GM13976 (cell line): ENCODE measurements around the gene APBB1.

Experiments
- DNase-seq: peaks from one replicate; pipeline ENCODE4 v3.0.0; 2012; ENCODE audit warnings: low spot score
- CTCF ChIP-seq: IDR thresholded peaks from 2 replicates; pipeline ENCODE4 v1.5.1; 2012; ENCODE audit warnings: borderline replicate concordance, mild to moderate bottlenecking; ENCODE audit not compliant: insufficient read depth; ENCODE audit errors: extremely low read depth, missing control alignments, control extremely low read depth
- in situ Hi-C: fragments of 300-500 bp; cut with MboI; formaldehyde crosslinking; loops from one replicate; pipeline ENCODE4 v1.12.0; 2022; ENCODE audit warnings: low sequenced_read_pairs, mixed read lengths, inconsistent platforms; ENCODE audit not compliant: unreplicated experiment

The APBB1 gene

GRCh38 chr11:6419009-6419631 lies at the start of gene APBB1:
Gene APBB1 (minus strand): TSS chr11:6419094. CDS start chr11:6411347, 7,747 bp downstream.
- peak; percentile 86 for DNase-seq
- peak; percentile 4 for TF ChIP-seq CTCF
- in situ Hi-C loops, result no loop called here

- no peak for TF ChIP-seq CTCF
- no peak for DNase-seq
- in situ Hi-C loops, result no loop called here
Measured at GRCh38 chr11:6459099-6459450, 40.2 kb upstream of the APBB1 start.

- no peak for DNase-seq
Measured at GRCh38 chr11:6458352-6459098, 39.6 kb upstream of the APBB1 start.

GRCh38 chr11:6457581-6458320 lies 38.9 kb upstream of the APBB1 start:
- no peak for DNase-seq
- in situ Hi-C loops, result no loop called here
- no peak for TF ChIP-seq CTCF

More at GRCh38 chr11:6458352-6459098, 39.6 kb upstream of the APBB1 start:
- no peak for TF ChIP-seq CTCF
- in situ Hi-C loops, result no loop called here

GRCh38 chr11:6456361-6457073 lies 37.6 kb upstream of the APBB1 start:
- in situ Hi-C loops, result no loop called here
- DNase-seq, result no peak
- no peak for TF ChIP-seq CTCF

- in situ Hi-C loops, result no loop called here
Measured at GRCh38 chr11:6455070-6455469, 36.2 kb upstream of the APBB1 start.

More at GRCh38 chr11:6455070-6455469, 36.2 kb upstream of the APBB1 start:
- TF ChIP-seq CTCF, result no peak
- DNase-seq, result no peak
